CD14-positive monocyte (primary cell): ENCODE data around the gene SLC38A3. TPM values are rescaled to one million over a fixed set of nuclear protein-coding genes. Genes with fewer than 3 reads are reported as not detected.

ENCODE experiments used
- DNase-seq, 3 donors: peaks; one replicate each; pipeline ENCODE4 v3.0.0-alpha.2; 2011 to 2022
- H2AFZ ChIP-seq: 2 replicates; pipeline ENCODE4 v1.6.0; 2012; ENCODE audit warnings: mild to moderate bottlenecking, low read depth, low read length, inconsistent platforms; ENCODE audit not compliant: insufficient read depth, poor library complexity, severe bottlenecking
- H3K27ac ChIP-seq, 2 donors: 1 replicate in 1 of 2; 2 replicates in 1 of 2; pipeline ENCODE4 v1.5.1; 2012 to 2013; ENCODE audit warnings: low read length in 2 of 2, control low read depth in 1 of 2, inconsistent platforms in 1 of 2, low read depth in 1 of 2, mild to moderate bottlenecking in 1 of 2
- H3K27me3 ChIP-seq, 2 donors: one replicate each; pipeline versions ENCODE4 v1.6.0 to v1.6.1; 2011 to 2013; ENCODE audit warnings: low read length in 2 of 2; ENCODE audit not compliant: control insufficient read depth in 2 of 2, insufficient read depth in 2 of 2
- H3K36me3 ChIP-seq, 2 donors: replicated peaks in 1 of 2; 1 replicate in 1 of 2; 2 replicates in 1 of 2; pipeline versions ENCODE4 v1.5.1 to v1.6.1; 2012 to 2013; ENCODE audit warnings: low read length in 2 of 2, control low read depth in 1 of 2, inconsistent platforms in 1 of 2, mild to moderate bottlenecking in 1 of 2; ENCODE audit not compliant: insufficient read depth in 2 of 2, control insufficient read depth in 1 of 2
- H3K4me1 ChIP-seq, 2 donors: 1 replicate in 1 of 2; 2 replicates in 1 of 2; pipeline versions ENCODE4 v1.5.1 to v1.6.1; 2012 to 2013; ENCODE audit warnings: low read length in 2 of 2, control low read depth in 1 of 2, inconsistent platforms in 1 of 2, mild to moderate bottlenecking in 1 of 2, moderate library complexity in 1 of 2; ENCODE audit not compliant: insufficient read depth in 2 of 2, control insufficient read depth in 1 of 2
- H3K4me2 ChIP-seq: replicated peaks from 2 replicates; pipeline ENCODE3; 2012; ENCODE audit warnings: low read length, moderate library complexity, mild to moderate bottlenecking; ENCODE audit not compliant: poor library complexity, severe bottlenecking; ENCODE audit errors: extremely low read depth
- H3K4me3 ChIP-seq, 3 experiments: fragments of 200-600 bp in 1 of 3; sonication (generic) in 1 of 3; replicated peaks in 1 of 3; 1 replicate in 2 of 3; 2 replicates in 1 of 3; pipeline ENCODE4 v1.5.1; 2011 to 2013; ENCODE audit warnings: low read length in 3 of 3, mild to moderate bottlenecking in 3 of 3, control low read depth in 2 of 3, low read depth in 2 of 3, inconsistent platforms in 1 of 3, moderate library complexity in 1 of 3
- H3K79me2 ChIP-seq: 2 replicates; pipeline ENCODE4 v1.6.0; 2012; ENCODE audit warnings: mild to moderate bottlenecking, control low read depth, inconsistent platforms, low read length, moderate library complexity; ENCODE audit not compliant: insufficient read depth
- H3K9ac ChIP-seq: 2 replicates; pipeline ENCODE4 v1.6.0; 2017; ENCODE audit warnings: low read length, mild to moderate bottlenecking; ENCODE audit not compliant: insufficient read depth, poor library complexity, severe bottlenecking
- H3K9me3 ChIP-seq, 2 donors: replicated peaks in 1 of 2; 1 replicate in 1 of 2; 2 replicates in 1 of 2; pipeline versions ENCODE4 v1.5.1 to v1.6.1; 2012 to 2013; ENCODE audit warnings: low read length in 2 of 2, control low read depth in 1 of 2; ENCODE audit not compliant: control insufficient read depth in 1 of 2, insufficient read depth in 1 of 2
- H4K20me1 ChIP-seq: 2 replicates; pipeline ENCODE4 v1.6.0; 2012; ENCODE audit warnings: mild to moderate bottlenecking, low read length, control low read depth, moderate library complexity; ENCODE audit not compliant: insufficient read depth
- H3K27ac Mint-ChIP-seq, 7 donors: one replicate each; pipeline ENCODE4 v1.8.0; 2020; ENCODE audit warnings: mild to moderate bottlenecking in 7 of 7, mixed read lengths in 7 of 7, moderate library complexity in 6 of 7, inconsistent platforms in 2 of 7
- H3K27me3 Mint-ChIP-seq, 3 donors: one replicate each; pipeline ENCODE4 v1.8.0; 2021 to 2022; ENCODE audit warnings: low read depth in 3 of 3, mild to moderate bottlenecking in 3 of 3, mixed read lengths in 3 of 3, moderate library complexity in 3 of 3, inconsistent platforms in 1 of 3
- H3K36me3 Mint-ChIP-seq, 2 donors: one replicate each; pipeline ENCODE4 v1.8.0; 2020; ENCODE audit warnings: mixed read lengths in 2 of 2, inconsistent platforms in 1 of 2, mild to moderate bottlenecking in 1 of 2
- H3K4me1 Mint-ChIP-seq: one replicate; pipeline ENCODE4 v1.8.0; 2020; ENCODE audit warnings: mild to moderate bottlenecking, mixed read lengths
- H3K4me3 Mint-ChIP-seq, 2 donors: one replicate each; pipeline ENCODE4 v1.8.0; 2020; ENCODE audit warnings: mild to moderate bottlenecking in 2 of 2, mixed read lengths in 2 of 2, moderate library complexity in 1 of 2
- H3K9me3 Mint-ChIP-seq, 7 donors: one replicate each; pipeline ENCODE4 v1.8.0; 2020 to 2022; ENCODE audit warnings: mixed read lengths in 7 of 7, mild to moderate bottlenecking in 6 of 7, moderate library complexity in 6 of 7, inconsistent platforms in 2 of 7
- WGBS: methylation state at CpG from one replicate; pipeline ENCODE4 v1.1.5; 2013; ENCODE audit warnings: missing lambda C conversion rate; ENCODE audit not compliant: insufficient coverage; 5-methylcytosine and 5-hydroxymethylcytosine counted together
- intact Hi-C, 2 donors: fragments of 100-400 bp; cut with micrococcal nuclease; formaldehyde crosslinking; loops; one replicate each; pipeline versions ENCODE4 v1.15.0 to v1.15.1; 2023
- polyA plus RNA-seq, 3 donors: library from polyadenylated mRNA; depleted of rRNA in 1 of 3; unstranded in 2 of 3; stranded (reverse) in 1 of 3; fragments of 300-500 nt in 2 of 3; fragments of >200 nt in 1 of 3; fragmentation: Illumina TruSeq in 2 of 3; gene quantifications; 1 replicate in 2 of 3; 2 replicates in 1 of 3; pipeline ENCODE4 v1.2.3, GENCODE V29; 2012 to 2021
- TF ChIP-seq, protein P1 (sequence below): fragments of 200-600 bp; IDR thresholded peaks from one replicate; pipeline ENCODE4 v1.8.0; 2022; ENCODE audit warnings: antibody characterized with exemption, mild to moderate bottlenecking

Gene SLC38A3
- polyA plus RNA-seq, 3 donors: not detected

DNA sequence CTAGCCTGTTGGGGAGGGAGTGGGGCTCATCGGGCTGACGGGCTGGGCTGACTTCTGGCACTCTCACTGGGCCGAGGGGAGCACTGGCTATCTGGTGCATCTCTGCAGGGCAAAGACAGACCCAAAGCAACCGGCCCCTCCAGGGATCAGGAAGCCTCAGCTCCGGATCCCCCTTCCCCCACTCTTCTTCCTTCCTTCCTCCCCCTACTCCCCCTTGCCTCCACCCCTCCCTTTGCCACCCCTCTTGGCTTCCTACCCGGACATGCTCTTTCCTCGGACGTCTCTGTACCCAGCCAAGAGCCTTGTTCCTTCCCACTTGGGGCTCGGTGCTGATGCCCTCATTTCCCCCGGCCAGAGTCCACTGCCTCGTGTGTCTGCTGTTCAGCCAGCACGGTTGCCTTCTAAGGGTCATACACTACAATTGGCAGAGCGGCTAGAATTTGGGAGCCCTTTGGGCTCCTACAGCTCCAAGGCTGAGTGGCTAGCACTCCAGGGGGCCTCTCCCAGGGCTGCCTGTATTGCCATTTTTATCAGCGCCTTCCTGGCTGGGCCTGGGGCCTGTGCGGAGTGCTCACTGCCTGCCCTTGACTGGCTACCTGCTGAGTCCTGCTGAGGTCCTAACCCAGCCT lies 39.0 kb upstream of the SLC38A3 start:
- no peaks in the 10 kb centered on the region for H3K36me3 ChIP-seq
- no peak overlapping the region for H3K4me2 ChIP-seq
- Mint-ChIP-seq H3K4me3 (no peak overlapping the region), H3K27ac (no peak overlapping the region), H3K27me3 (peaks cover 4 to 8% (median 6%) of the 10 kb centered on the region in 3 donors), H3K9me3 (no peaks in the 10 kb centered on the region), H3K36me3 (no peaks in the 10 kb centered on the region), H3K4me1 (peaks cover 12% of the 10 kb centered on the region)
- no peak for DNase-seq
- H3K4me1 ChIP-seq: peaks cover 6 to 7% of the 10 kb centered on the region in 2 donors
- no peaks in the 10 kb centered on the region for H3K9me3 ChIP-seq
- TF ChIP-seq, protein P1, sequence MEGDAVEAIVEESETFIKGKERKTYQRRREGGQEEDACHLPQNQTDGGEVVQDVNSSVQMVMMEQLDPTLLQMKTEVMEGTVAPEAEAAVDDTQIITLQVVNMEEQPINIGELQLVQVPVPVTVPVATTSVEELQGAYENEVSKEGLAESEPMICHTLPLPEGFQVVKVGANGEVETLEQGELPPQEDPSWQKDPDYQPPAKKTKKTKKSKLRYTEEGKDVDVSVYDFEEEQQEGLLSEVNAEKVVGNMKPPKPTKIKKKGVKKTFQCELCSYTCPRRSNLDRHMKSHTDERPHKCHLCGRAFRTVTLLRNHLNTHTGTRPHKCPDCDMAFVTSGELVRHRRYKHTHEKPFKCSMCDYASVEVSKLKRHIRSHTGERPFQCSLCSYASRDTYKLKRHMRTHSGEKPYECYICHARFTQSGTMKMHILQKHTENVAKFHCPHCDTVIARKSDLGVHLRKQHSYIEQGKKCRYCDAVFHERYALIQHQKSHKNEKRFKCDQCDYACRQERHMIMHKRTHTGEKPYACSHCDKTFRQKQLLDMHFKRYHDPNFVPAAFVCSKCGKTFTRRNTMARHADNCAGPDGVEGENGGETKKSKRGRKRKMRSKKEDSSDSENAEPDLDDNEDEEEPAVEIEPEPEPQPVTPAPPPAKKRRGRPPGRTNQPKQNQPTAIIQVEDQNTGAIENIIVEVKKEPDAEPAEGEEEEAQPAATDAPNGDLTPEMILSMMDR: no peak
- 37% methylated on average over 12 of the region's 15 CpGs for WGBS
- no peak overlapping the region for H2AFZ ChIP-seq
- H3K79me2 ChIP-seq: no peaks in the 10 kb centered on the region
- no peak overlapping the region for H3K4me3 ChIP-seq
- intact Hi-C loops: no loop called here
- no peaks in the 10 kb centered on the region for H3K27me3 ChIP-seq
- H3K9ac ChIP-seq: no peak overlapping the region
- H3K27ac ChIP-seq: no peak overlapping the region
- H4K20me1 ChIP-seq: no peaks in the 10 kb centered on the region

DNA sequence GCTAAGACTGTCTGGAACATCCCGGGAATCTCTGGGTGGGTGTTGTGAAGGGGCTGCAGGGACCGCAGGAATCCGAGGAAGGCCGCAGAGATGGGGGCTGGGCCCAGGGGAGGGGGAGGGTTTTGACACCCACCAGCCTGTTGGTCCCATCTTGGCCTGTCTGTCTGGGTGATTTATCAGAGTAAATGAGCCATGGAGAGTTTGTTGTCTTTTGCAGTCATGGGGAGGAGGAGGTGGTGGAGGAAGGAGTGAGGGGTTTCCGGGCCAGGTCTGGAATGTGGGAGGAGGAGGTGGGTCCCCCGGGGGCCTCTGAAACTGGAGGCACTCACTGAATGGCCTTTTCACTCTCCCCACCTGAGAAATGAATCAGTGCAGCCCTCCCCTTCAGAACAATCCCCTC lies 38.5 kb upstream of the SLC38A3 start:
- no peaks in the 10 kb centered on the region for H3K9me3 Mint-ChIP-seq
- H3K27me3 Mint-ChIP-seq: peaks cover 4 to 8% (median 7%) of the 10 kb centered on the region in 3 donors
- no peak for DNase-seq
- TF ChIP-seq, protein P1: no peak
- H3K4me1 ChIP-seq: peaks cover 7 to 8% of the 10 kb centered on the region in 2 donors
- peaks cover 14% of the 10 kb centered on the region for H3K4me1 Mint-ChIP-seq
- H3K36me3 Mint-ChIP-seq: no peaks in the 10 kb centered on the region
- 91% methylated on average over 4 of the region's 6 CpGs for WGBS
- no peak overlapping the region for H2AFZ ChIP-seq
- peak overlapping the region in 1 of 7 donors; percentile 8 for H3K27ac Mint-ChIP-seq
- H3K9me3 ChIP-seq: no peaks in the 10 kb centered on the region
- no peak overlapping the region for H3K4me2 ChIP-seq
- H3K36me3 ChIP-seq: no peaks in the 10 kb centered on the region
- H4K20me1 ChIP-seq: no peaks in the 10 kb centered on the region
- H3K27ac ChIP-seq: no peak overlapping the region
- H3K4me3 ChIP-seq: no peak overlapping the region
- H3K27me3 ChIP-seq: no peaks in the 10 kb centered on the region
- intact Hi-C loops: no loop called here
- no peak overlapping the region for H3K9ac ChIP-seq
- H3K4me3 Mint-ChIP-seq: no peak overlapping the region
- H3K79me2 ChIP-seq: no peaks in the 10 kb centered on the region
